PFSK-1 (cell line): ENCODE measurements around the gene LARP4B.

ENCODE experiments used
- FOXP2 ChIP-seq: optimal IDR thresholded peaks from 2 replicates; pipeline ENCODE3; 2011; ENCODE audit warnings: borderline replicate concordance, control low read depth, inconsistent platforms; ENCODE audit not compliant: insufficient read depth; ENCODE audit errors: extremely low read length, extremely low read depth
- POLR2AphosphoS5 ChIP-seq: IDR thresholded peaks from 2 replicates; pipeline ENCODE4 v1.6.1; 2012; ENCODE audit warnings: low read depth, mild to moderate bottlenecking, control low read depth, low read length, moderate library complexity
- TAF1 ChIP-seq: IDR thresholded peaks from 2 replicates; pipeline ENCODE4 v1.6.1; 2012; ENCODE audit warnings: low read length, control low read depth, borderline replicate concordance; ENCODE audit not compliant: insufficient read depth
- TF ChIP-seq, protein P1 (sequence below), 2 experiments: IDR thresholded peaks; 2 replicates each; pipeline versions ENCODE4 v1.6.1 to v1.8.0; 2011 to 2012; ENCODE audit warnings: low read depth in 2 of 2, low read length in 2 of 2, control low read depth in 1 of 2, inconsistent platforms in 1 of 2, mild to moderate bottlenecking in 1 of 2, moderate library complexity in 1 of 2; ENCODE audit not compliant: insufficient read depth in 1 of 2

- no peak for TF ChIP-seq POLR2AphosphoS5
- TF ChIP-seq FOXP2, result no peak
- TF ChIP-seq, protein P1, sequence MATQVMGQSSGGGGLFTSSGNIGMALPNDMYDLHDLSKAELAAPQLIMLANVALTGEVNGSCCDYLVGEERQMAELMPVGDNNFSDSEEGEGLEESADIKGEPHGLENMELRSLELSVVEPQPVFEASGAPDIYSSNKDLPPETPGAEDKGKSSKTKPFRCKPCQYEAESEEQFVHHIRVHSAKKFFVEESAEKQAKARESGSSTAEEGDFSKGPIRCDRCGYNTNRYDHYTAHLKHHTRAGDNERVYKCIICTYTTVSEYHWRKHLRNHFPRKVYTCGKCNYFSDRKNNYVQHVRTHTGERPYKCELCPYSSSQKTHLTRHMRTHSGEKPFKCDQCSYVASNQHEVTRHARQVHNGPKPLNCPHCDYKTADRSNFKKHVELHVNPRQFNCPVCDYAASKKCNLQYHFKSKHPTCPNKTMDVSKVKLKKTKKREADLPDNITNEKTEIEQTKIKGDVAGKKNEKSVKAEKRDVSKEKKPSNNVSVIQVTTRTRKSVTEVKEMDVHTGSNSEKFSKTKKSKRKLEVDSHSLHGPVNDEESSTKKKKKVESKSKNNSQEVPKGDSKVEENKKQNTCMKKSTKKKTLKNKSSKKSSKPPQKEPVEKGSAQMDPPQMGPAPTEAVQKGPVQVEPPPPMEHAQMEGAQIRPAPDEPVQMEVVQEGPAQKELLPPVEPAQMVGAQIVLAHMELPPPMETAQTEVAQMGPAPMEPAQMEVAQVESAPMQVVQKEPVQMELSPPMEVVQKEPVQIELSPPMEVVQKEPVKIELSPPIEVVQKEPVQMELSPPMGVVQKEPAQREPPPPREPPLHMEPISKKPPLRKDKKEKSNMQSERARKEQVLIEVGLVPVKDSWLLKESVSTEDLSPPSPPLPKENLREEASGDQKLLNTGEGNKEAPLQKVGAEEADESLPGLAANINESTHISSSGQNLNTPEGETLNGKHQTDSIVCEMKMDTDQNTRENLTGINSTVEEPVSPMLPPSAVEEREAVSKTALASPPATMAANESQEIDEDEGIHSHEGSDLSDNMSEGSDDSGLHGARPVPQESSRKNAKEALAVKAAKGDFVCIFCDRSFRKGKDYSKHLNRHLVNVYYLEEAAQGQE (IDR thresholded peaks at IDR 0.05; ENCODE audit: insufficient read depth in 1 of 2, low read depth in 2 of 2, low read length in 2 of 2), result no peak
- no peak for TF ChIP-seq TAF1
Measured at GRCh38 chr10:784403-785088, 147.0 kb downstream of the LARP4B start.
